Stimulated activated effector memory CD8-positive, alpha-beta T cell treated with anti-CD3 and anti-CD28 coated beads, Interleukin-12 subunit alpha, Interleukin-12 subunit beta, amount 100 ng/mL, for 72 hours (primary cell): ENCODE measurements around the gene SPC24.
"Not testable (repeated sequence)": the region's sequence is repeated elsewhere in the genome, so short reads cannot be mapped to it uniquely, and the experiment has no call there.

ENCODE experiments used
- ATAC-seq: fragments of 150-1000 bp; cut with Tn5 transposase; 2 replicates; pipeline ENCODE4 v1.10.0; 2021
- DNase-seq, 2 donors: peaks; one replicate each; pipeline ENCODE4 v3.0.0; 2021 to 2022; ENCODE audit warnings: low spot score in 2 of 2
- H3K27ac Mint-ChIP-seq: one replicate; pipeline ENCODE4 v1.8.0; 2022; ENCODE audit warnings: mild to moderate bottlenecking, mixed read lengths
- H3K36me3 Mint-ChIP-seq: one replicate; pipeline ENCODE4 v1.8.0; 2022; ENCODE audit warnings: mild to moderate bottlenecking, mixed read lengths
- H3K4me1 Mint-ChIP-seq: one replicate; pipeline ENCODE4 v1.8.0; 2022; ENCODE audit warnings: mixed read lengths
- H3K4me3 Mint-ChIP-seq: one replicate; pipeline ENCODE4 v1.8.0; 2022; ENCODE audit warnings: mild to moderate bottlenecking, mixed read lengths
- H3K9me3 Mint-ChIP-seq: one replicate; pipeline ENCODE4 v1.8.0; 2022; ENCODE audit warnings: mixed read lengths

Gene SPC24

DNA sequence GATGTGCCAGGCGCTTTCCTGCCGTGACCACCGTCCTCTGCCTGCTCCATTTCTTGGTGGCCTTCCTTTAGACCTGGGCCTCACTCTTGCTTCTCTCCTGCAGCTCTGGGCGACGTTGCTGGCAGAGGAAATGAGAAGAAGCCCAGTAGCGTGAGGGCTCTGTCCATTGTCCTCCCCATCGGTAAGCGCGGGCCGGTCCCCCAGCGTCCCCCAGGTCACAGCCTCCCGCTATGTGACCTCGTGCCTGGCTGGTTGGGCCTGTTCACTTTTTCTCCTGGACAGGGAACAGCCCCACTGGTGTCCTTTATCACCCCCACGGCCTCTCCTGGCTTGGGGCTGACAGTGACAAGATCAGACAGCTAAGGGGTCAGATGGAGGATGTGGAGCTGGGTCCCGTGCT, 27.7 kb downstream of the SPC24 start:
- Mint-ChIP-seq H3K9me3 (no peaks in the 10 kb centered on the region), H3K4me1 (peaks cover 6% of the 10 kb centered on the region), H3K36me3 (peaks cover 100% of the 10 kb centered on the region), H3K4me3 (no peak overlapping the region), H3K27ac (no peak overlapping the region)
- DNase-seq: no peak
- no peak for ATAC-seq

GRCh38 chr19:11125994-11126685, 29.4 kb downstream of the SPC24 start:
- DNase-seq (peak; percentile 61 to 86), ATAC-seq (peak; percentile 77)
- Mint-ChIP-seq H3K9me3 (no peaks in the 10 kb centered on the region), H3K36me3 (peaks cover 100% of the 10 kb centered on the region), H3K4me3 (no peak overlapping the region), H3K4me1 (peaks cover 6% of the 10 kb centered on the region), H3K27ac (no peak overlapping the region)

- H3K4me3 Mint-ChIP-seq, ATAC-seq, H3K27ac Mint-ChIP-seq, DNase-seq, H3K4me1 Mint-ChIP-seq, H3K9me3 Mint-ChIP-seq: not testable (repeated sequence)
- peaks cover 100% of the 10 kb centered on the region for H3K36me3 Mint-ChIP-seq
Observed at GRCh38 chr19:11124157-11124556, 31.4 kb downstream of the SPC24 start.

GRCh38 chr19:11123114-11123513, 32.5 kb downstream of the SPC24 start:
- Mint-ChIP-seq H3K27ac (no peak overlapping the region), H3K4me1 (no peaks in the 10 kb centered on the region), H3K4me3 (no peak overlapping the region), H3K36me3 (peaks cover 100% of the 10 kb centered on the region), H3K9me3 (no peaks in the 10 kb centered on the region)
- ATAC-seq (no peak), DNase-seq (no peak)

DNA sequence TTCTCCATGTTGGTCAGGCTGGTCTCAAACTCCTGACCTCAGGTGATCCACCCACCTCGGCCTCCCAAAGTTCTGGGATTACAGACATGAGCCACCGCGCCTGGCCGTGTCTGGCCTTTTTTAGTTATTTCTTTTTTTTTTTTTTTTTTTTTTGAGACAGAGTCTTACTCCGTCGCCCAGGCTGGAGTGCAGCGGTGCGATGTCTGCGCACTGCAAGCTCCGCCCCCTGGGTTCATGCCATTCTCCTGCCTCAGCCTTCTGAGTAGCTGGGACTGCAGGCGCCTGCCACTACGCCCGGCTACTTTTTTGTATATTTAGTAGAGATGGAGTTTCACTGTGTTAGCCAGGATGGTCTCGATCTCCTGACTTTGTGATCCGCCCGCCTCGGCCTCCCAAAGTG, 33.6 kb downstream of the SPC24 start:
- H3K4me3 Mint-ChIP-seq, ATAC-seq, H3K27ac Mint-ChIP-seq, DNase-seq, H3K4me1 Mint-ChIP-seq, H3K9me3 Mint-ChIP-seq: not testable (repeated sequence)
- H3K36me3 Mint-ChIP-seq: peaks cover 100% of the 10 kb centered on the region

DNA sequence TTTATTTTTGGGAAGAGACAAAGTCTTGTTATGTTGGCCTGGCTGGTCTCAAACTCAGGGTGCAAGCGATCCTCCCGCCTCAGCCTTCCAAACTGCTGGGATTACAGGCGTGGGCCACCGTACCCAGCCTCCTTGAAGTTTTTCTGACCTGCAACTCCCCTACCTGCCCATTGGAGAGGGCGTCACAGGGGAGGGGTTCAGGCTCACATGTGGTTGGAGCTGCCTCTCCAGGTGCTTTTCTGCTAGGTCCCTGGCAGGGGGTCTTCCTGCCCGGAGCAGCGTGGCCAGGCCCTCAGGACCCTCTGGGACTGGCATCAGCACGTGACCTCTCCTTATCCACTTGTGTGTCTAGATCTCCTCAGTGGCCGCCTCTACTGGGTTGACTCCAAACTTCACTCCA, 39.1 kb downstream of the SPC24 start:
- peak overlapping the region; percentile 77 for H3K27ac Mint-ChIP-seq
- no peak overlapping the region for H3K4me3 Mint-ChIP-seq
- peaks cover 7% of the 10 kb centered on the region for H3K4me1 Mint-ChIP-seq
- DNase-seq: no peak
- H3K36me3 Mint-ChIP-seq: peaks cover 100% of the 10 kb centered on the region
- no peaks in the 10 kb centered on the region for H3K9me3 Mint-ChIP-seq
- ATAC-seq: no peak

DNA sequence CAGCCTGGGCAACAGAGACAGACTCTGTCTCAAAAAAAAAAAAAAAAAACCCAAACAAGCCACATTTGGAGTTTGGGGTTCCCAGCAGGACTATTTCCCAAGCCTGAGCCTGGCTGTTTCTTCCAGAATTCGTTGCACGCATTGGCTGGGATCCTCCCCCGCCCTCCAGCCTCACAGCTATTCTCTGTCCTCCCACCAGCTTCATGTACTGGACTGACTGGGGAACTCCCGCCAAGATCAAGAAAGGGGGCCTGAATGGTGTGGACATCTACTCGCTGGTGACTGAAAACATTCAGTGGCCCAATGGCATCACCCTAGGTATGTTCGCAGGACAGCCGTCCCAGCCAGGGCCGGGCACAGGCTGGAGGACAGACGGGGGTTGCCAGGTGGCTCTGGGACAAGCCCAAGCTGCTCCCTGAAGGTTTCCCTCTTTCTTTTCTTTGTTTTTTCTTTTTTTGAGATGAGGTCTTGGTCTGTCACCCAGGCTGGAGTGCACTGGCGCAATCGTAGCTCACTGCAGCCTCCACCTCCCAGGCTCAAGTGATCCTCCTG, 39.6 kb downstream of the SPC24 start:
- Mint-ChIP-seq H3K36me3 (peaks cover 100% of the 10 kb centered on the region), H3K4me3 (no peak overlapping the region), H3K4me1 (peaks cover 7% of the 10 kb centered on the region), H3K9me3 (no peaks in the 10 kb centered on the region), H3K27ac (peak overlapping the region; percentile 77)
- DNase-seq (no peak), ATAC-seq (no peak)

GRCh38 chr19:11115042-11115441, 40.5 kb downstream of the SPC24 start:
- no peak for DNase-seq
- Mint-ChIP-seq H3K4me1 (peaks cover 7% of the 10 kb centered on the region), H3K36me3 (peaks cover 100% of the 10 kb centered on the region), H3K4me3 (no peak overlapping the region), H3K27ac (no peak overlapping the region), H3K9me3 (no peaks in the 10 kb centered on the region)
- ATAC-seq: no peak

- ATAC-seq: no peak
- H3K4me1 Mint-ChIP-seq: peaks cover 7% of the 10 kb centered on the region
- no peaks in the 10 kb centered on the region for H3K9me3 Mint-ChIP-seq
- no peak overlapping the region for H3K4me3 Mint-ChIP-seq
- peak overlapping the region; percentile 43 for H3K27ac Mint-ChIP-seq
- H3K36me3 Mint-ChIP-seq: peaks cover 100% of the 10 kb centered on the region
- DNase-seq: no peak
Observed at GRCh38 chr19:11113140-11113708, 42.4 kb downstream of the SPC24 start.

GRCh38 chr19:11111771-11112144, 43.8 kb downstream of the SPC24 start:
- DNase-seq (no peak), ATAC-seq (no peak)
- Mint-ChIP-seq H3K27ac (no peak overlapping the region), H3K9me3 (no peaks in the 10 kb centered on the region), H3K4me1 (peaks cover 7% of the 10 kb centered on the region), H3K4me3 (no peak overlapping the region), H3K36me3 (peaks cover 100% of the 10 kb centered on the region)

GRCh38 chr19:11111117-11111770, 44.3 kb downstream of the SPC24 start:
- Mint-ChIP-seq H3K4me3 (no peak overlapping the region), H3K4me1 (peaks cover 7% of the 10 kb centered on the region), H3K36me3 (peaks cover 100% of the 10 kb centered on the region), H3K9me3 (no peaks in the 10 kb centered on the region), H3K27ac (no peak overlapping the region)
- no peak for ATAC-seq
- DNase-seq: no peak

- H3K36me3 Mint-ChIP-seq: peaks cover 100% of the 10 kb centered on the region
- H3K4me1 Mint-ChIP-seq: peaks cover 7% of the 10 kb centered on the region
- no peak for ATAC-seq
- no peak for DNase-seq
- H3K9me3 Mint-ChIP-seq: no peaks in the 10 kb centered on the region
- H3K4me3 Mint-ChIP-seq: no peak overlapping the region
- no peak overlapping the region for H3K27ac Mint-ChIP-seq
Observed at GRCh38 chr19:11108746-11109145, 46.8 kb downstream of the SPC24 start.

DNA sequence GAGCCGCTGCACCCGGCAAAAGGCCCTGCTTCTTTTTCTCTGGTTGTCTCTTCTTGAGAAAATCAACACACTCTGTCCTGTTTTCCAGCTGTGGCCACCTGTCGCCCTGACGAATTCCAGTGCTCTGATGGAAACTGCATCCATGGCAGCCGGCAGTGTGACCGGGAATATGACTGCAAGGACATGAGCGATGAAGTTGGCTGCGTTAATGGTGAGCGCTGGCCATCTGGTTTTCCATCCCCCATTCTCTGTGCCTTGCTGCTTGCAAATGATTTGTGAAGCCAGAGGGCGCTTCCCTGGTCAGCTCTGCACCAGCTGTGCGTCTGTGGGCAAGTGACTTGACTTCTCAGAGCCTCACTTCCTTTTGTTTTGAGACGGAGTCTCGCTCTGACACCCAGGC, 49.1 kb downstream of the SPC24 start:
- peaks cover 100% of the 10 kb centered on the region for H3K36me3 Mint-ChIP-seq
- no peak overlapping the region for H3K4me3 Mint-ChIP-seq
- DNase-seq (no peak), ATAC-seq (no peak)
- H3K27ac Mint-ChIP-seq: no peak overlapping the region
- H3K4me1 Mint-ChIP-seq: no peaks in the 10 kb centered on the region
- H3K9me3 Mint-ChIP-seq: no peaks in the 10 kb centered on the region

DNA sequence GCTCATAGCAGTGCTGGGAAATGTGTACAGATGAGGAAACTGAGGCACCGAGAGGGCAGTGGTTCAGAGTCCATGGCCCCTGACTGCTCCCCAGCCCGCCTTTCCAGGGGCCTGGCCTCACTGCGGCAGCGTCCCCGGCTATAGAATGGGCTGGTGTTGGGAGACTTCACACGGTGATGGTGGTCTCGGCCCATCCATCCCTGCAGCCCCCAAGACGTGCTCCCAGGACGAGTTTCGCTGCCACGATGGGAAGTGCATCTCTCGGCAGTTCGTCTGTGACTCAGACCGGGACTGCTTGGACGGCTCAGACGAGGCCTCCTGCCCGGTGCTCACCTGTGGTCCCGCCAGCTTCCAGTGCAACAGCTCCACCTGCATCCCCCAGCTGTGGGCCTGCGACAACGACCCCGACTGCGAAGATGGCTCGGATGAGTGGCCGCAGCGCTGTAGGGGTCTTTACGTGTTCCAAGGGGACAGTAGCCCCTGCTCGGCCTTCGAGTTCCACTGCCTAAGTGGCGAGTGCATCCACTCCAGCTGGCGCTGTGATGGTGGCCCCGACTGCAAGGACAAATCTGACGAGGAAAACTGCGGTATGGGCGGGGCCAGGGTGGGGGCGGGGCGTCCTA, 50.5 kb downstream of the SPC24 start:
- no peak overlapping the region for H3K27ac Mint-ChIP-seq
- no peak overlapping the region for H3K4me3 Mint-ChIP-seq
- peaks cover 2% of the 10 kb centered on the region for H3K4me1 Mint-ChIP-seq
- H3K9me3 Mint-ChIP-seq: no peaks in the 10 kb centered on the region
- peaks cover 100% of the 10 kb centered on the region for H3K36me3 Mint-ChIP-seq
- no peak for ATAC-seq
- DNase-seq: no peak

DNA sequence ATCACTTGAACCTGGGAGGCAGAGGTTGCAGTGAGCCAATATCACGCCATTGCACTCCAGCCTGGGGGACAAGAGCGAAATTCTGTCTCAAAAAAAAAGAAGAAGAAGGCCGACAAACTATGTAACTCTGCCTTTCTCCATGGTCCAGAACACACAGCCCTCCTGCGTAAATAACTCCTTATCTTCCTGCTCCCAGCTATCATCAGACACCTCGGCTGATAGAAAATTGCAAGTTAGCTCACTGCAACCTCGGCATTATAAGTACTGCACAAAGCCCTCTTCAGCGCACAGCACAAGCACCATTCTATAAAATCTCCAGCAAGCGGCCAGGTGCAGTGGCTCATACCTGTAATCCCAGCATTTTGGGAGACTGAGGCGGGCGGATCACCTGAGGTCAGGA, 51.9 kb downstream of the SPC24 start:
- H3K4me1 Mint-ChIP-seq, H3K4me3 Mint-ChIP-seq, H3K27ac Mint-ChIP-seq, ATAC-seq, DNase-seq, H3K9me3 Mint-ChIP-seq: not testable (repeated sequence)
- H3K36me3 Mint-ChIP-seq: peaks cover 100% of the 10 kb centered on the region
